RWPE2 (cell line): ENCODE results near the gene DACH1.
"Not testable (repeated sequence)": the region's sequence is repeated elsewhere in the genome, so short reads cannot be mapped to it uniquely, and the experiment has no call there.

ENCODE experiments used
- ATAC-seq: fragments of 200-7000 bp; cut with Tn5 transposase; 3 replicates; pipeline ENCODE4 v1.9.1; 2021; ENCODE audit warnings: low read depth
- DNase-seq: peaks from one replicate; pipeline ENCODE4 v3.0.0-alpha.2; 2020; ENCODE audit warnings: low spot score
- H3K27ac ChIP-seq: fragments of 450-650 bp; 2 replicates; pipeline ENCODE4 v1.5.1; 2017; ENCODE audit warnings: mild to moderate bottlenecking; ENCODE audit not compliant: poor library complexity, severe bottlenecking
- H3K27me3 ChIP-seq: fragments of 250-450 bp; sonication (Bioruptor Pico); 2 replicates; pipeline ENCODE4 v1.5.1; 2021; ENCODE audit warnings: mild to moderate bottlenecking, moderate library complexity; ENCODE audit not compliant: insufficient read depth, poor library complexity, severe bottlenecking
- H3K36me3 ChIP-seq: fragments of 250-450 bp; sonication (Bioruptor Pico); 2 replicates; pipeline ENCODE4 v1.5.1; 2020; ENCODE audit warnings: low read depth, mild to moderate bottlenecking, moderate library complexity
- H3K4me1 ChIP-seq: fragments of 250-450 bp; sonication (Bioruptor Pico); 2 replicates; pipeline ENCODE4 v1.5.1; 2021; ENCODE audit warnings: mild to moderate bottlenecking, moderate library complexity; ENCODE audit not compliant: insufficient read depth, poor library complexity, severe bottlenecking
- H3K4me3 ChIP-seq: fragments of 250-450 bp; sonication (Bioruptor Pico); 2 replicates; pipeline ENCODE4 v1.5.1; 2021; ENCODE audit warnings: mild to moderate bottlenecking, moderate library complexity; ENCODE audit not compliant: severe bottlenecking
- H3K9me3 ChIP-seq: fragments of 250-450 bp; sonication (Bioruptor Pico); 2 replicates; pipeline ENCODE4 v1.5.1; 2021; ENCODE audit warnings: mild to moderate bottlenecking, moderate library complexity; ENCODE audit not compliant: severe bottlenecking
- CTCF ChIP-seq: fragments of 450-650 bp; IDR thresholded peaks from one replicate; pipeline ENCODE4 v1.5.1; 2017; ENCODE audit warnings: mild to moderate bottlenecking, moderate library complexity; ENCODE audit not compliant: poor library complexity, severe bottlenecking

The DACH1 gene

GRCh38 chr13:71838842-71839241 lies 28.2 kb downstream of the DACH1 start:
- no peak overlapping the region for H3K4me3 ChIP-seq
- DNase-seq (no peak), ATAC-seq (peak; percentile 14; the same call in 2 of the 3 replicates)
- no peaks in the 10 kb centered on the region for H3K36me3 ChIP-seq
- H3K27ac ChIP-seq, result no peak overlapping the region
- no peaks in the 10 kb centered on the region for H3K4me1 ChIP-seq
- TF ChIP-seq CTCF, result no peak
- no peaks in the 10 kb centered on the region for H3K9me3 ChIP-seq
- no peaks in the 10 kb centered on the region for H3K27me3 ChIP-seq

GRCh38 chr13:71837582-71837981 lies 29.4 kb downstream of the DACH1 start:
- not testable (repeated sequence) for ATAC-seq, H3K27me3 ChIP-seq, H3K27ac ChIP-seq, H3K36me3 ChIP-seq, H3K9me3 ChIP-seq, DNase-seq, H3K4me3 ChIP-seq, H3K4me1 ChIP-seq

- no peak overlapping the region for H3K4me3 ChIP-seq
- H3K27ac ChIP-seq, result no peak overlapping the region
- DNase-seq (no peak), ATAC-seq (no peak)
- peaks cover 3% of the 10 kb centered on the region for H3K27me3 ChIP-seq
- TF ChIP-seq CTCF, result no peak
- no peaks in the 10 kb centered on the region for H3K9me3 ChIP-seq
- no peaks in the 10 kb centered on the region for H3K36me3 ChIP-seq
- no peaks in the 10 kb centered on the region for H3K4me1 ChIP-seq
Observed at GRCh38 chr13:71831716-71832115, 35.3 kb downstream of the DACH1 start.

GRCh38 chr13:71830736-71831135 lies 36.3 kb downstream of the DACH1 start:
- DNase-seq (no peak), ATAC-seq (no peak)
- no peak overlapping the region for H3K4me3 ChIP-seq
- no peaks in the 10 kb centered on the region for H3K36me3 ChIP-seq
- H3K27me3 ChIP-seq, result peaks cover 3% of the 10 kb centered on the region
- no peak for TF ChIP-seq CTCF
- H3K27ac ChIP-seq, result no peak overlapping the region
- H3K4me1 ChIP-seq, result no peaks in the 10 kb centered on the region
- no peaks in the 10 kb centered on the region for H3K9me3 ChIP-seq

GRCh38 chr13:71830323-71830722 lies 36.7 kb downstream of the DACH1 start:
- H3K27ac ChIP-seq, result no peak overlapping the region
- no peaks in the 10 kb centered on the region for H3K4me1 ChIP-seq
- no peaks in the 10 kb centered on the region for H3K36me3 ChIP-seq
- DNase-seq (no peak), ATAC-seq (no peak)
- TF ChIP-seq CTCF, result no peak
- peaks cover 3% of the 10 kb centered on the region for H3K27me3 ChIP-seq
- no peak overlapping the region for H3K4me3 ChIP-seq
- no peaks in the 10 kb centered on the region for H3K9me3 ChIP-seq
